Measurements from ENCODE around the gene GOLIM4.

GOLIM4 gene

GRCh38 chr3:168093229-168093628 is 2.5 kb downstream of the GOLIM4 start:
- TF ChIP-seq, protein P1, sequence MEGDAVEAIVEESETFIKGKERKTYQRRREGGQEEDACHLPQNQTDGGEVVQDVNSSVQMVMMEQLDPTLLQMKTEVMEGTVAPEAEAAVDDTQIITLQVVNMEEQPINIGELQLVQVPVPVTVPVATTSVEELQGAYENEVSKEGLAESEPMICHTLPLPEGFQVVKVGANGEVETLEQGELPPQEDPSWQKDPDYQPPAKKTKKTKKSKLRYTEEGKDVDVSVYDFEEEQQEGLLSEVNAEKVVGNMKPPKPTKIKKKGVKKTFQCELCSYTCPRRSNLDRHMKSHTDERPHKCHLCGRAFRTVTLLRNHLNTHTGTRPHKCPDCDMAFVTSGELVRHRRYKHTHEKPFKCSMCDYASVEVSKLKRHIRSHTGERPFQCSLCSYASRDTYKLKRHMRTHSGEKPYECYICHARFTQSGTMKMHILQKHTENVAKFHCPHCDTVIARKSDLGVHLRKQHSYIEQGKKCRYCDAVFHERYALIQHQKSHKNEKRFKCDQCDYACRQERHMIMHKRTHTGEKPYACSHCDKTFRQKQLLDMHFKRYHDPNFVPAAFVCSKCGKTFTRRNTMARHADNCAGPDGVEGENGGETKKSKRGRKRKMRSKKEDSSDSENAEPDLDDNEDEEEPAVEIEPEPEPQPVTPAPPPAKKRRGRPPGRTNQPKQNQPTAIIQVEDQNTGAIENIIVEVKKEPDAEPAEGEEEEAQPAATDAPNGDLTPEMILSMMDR (IDR thresholded peaks at IDR 0.05; ENCODE audit: insufficient read depth, low read depth, low read length, missing control alignments), result no peak
- peak overlapping the region; percentile 71 for H3K4me3 ChIP-seq (ENCODE audit: low read depth, low read length)

GRCh38 chr3:168091941-168092340 is 3.8 kb downstream of the GOLIM4 start:
- DNase-seq (ENCODE audit: low read depth), result no peak
- no peak overlapping the region for H3K4me3 ChIP-seq (ENCODE audit: low read depth, low read length)
- TF ChIP-seq, protein P1 (IDR thresholded peaks at IDR 0.05; ENCODE audit: insufficient read depth, low read depth, low read length, missing control alignments), result no peak

More at GRCh38 chr3:168093229-168093628, 2.5 kb downstream of the GOLIM4 start:
- DNase-seq (ENCODE audit: low read depth), result no peak

GRCh38 chr3:168091302-168091858 is 4.3 kb downstream of the GOLIM4 start:
- no peak overlapping the region for H3K4me3 ChIP-seq (ENCODE audit: low read depth, low read length)
- TF ChIP-seq, protein P1 (IDR thresholded peaks at IDR 0.05; ENCODE audit: insufficient read depth, low read depth, low read length, missing control alignments), result no peak
- DNase-seq (ENCODE audit: low read depth), result no peak

DNA sequence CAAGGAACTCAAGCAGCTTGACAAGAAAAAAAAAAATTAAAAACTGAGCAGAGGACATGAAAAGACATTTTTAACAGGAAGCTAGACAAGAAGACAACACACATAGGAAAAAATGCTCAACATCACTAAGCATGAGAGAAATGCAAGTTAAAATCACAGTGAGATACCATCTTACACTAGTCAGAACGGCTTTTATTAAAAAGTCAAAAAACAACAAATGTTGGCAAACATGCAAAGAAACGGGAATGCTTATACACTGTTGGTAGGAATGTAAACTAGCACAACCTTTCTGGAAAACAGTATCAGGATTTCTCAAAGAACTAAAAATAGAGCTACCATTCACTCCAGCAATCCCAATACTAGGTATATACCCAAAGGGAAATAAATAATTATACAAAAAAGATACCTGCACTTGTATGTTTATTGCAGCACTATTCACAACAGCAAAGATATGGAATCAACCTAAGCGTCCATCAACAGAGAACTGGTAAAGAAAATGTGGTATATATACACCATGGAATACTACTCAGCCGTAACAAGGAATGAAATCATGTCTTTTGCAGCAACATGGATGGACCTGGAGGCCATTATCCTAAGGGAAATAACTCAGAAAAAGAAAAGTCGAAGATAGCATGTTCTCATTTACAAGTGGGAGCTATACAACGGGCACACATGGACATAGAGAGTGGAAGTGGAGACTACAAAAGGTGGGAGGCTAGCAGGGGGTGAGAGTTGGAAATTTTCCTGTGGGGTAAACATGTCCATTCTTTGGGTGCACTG is 5.2 kb downstream of the GOLIM4 start:
- TF ChIP-seq, protein P1 (IDR thresholded peaks at IDR 0.05; ENCODE audit: insufficient read depth, low read depth, low read length, missing control alignments), result no peak
- DNase-seq (ENCODE audit: low read depth), result no peak
- no peak overlapping the region for H3K4me3 ChIP-seq (ENCODE audit: low read depth, low read length)

DNA sequence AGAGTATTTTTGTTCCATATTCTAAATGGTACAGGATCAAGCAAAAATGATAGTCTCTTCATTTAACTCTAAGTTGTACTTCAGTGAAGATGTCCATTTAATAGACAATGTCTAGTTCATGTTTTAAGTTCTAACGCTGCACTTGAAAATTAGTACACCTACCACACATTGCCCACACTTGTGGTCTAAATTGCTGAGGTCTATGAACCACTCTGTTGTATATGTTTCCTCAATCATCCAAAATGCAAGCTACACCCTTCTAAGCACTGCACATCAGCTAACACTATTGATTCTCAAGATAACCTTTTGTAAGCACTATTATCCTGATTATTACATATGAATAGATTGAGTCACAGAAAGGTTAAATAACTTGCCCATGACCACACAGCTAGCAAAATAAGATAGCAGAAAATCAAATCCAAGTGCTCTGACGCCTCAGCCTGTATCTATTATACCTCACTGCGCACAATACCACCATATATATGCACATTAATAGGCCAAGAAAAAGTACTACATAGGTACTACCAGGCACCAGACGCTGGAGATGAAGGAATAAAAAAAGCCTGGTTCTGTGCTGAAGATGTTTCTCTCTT is 6.4 kb downstream of the GOLIM4 start:
- TF ChIP-seq, protein P1 (IDR thresholded peaks at IDR 0.05; ENCODE audit: insufficient read depth, low read depth, low read length, missing control alignments), result no peak
- no peak overlapping the region for H3K4me3 ChIP-seq (ENCODE audit: low read depth, low read length)
- DNase-seq (ENCODE audit: low read depth), result no peak

DNA sequence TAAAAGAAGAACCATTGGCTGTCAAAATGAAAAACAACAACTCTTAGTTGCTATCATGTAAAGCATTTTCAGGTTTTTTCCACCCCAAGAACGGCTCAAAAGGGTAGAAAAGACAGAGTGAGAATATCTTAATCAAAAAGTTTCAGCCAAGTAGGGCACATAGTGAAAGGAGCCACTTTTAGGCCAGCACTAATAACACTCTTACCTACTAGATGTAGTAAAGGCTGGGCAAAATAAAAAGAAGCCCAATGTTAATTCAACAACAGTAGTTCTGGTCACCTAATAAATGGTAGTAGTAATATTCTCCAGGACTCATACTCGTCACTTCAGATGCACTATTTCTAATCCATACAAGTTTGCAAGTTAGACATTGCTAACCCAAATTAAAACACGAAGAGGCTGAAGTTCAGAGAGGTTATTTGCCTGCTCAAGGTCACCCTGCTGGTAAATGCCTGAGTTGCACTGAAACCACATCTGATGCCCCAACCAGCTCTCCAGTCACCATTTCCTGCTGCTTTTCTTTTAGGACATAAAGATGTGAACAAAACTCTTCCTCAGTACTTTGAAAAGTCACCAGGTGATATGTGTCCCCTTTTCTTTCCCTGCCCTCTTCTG is 7.5 kb downstream of the GOLIM4 start:
- H3K4me3 ChIP-seq (ENCODE audit: low read depth, low read length), result no peak overlapping the region
- TF ChIP-seq, protein P1 (IDR thresholded peaks at IDR 0.05; ENCODE audit: insufficient read depth, low read depth, low read length, missing control alignments), result peak; percentile 45
- DNase-seq (ENCODE audit: low read depth), result peak; percentile 76
